ENCODE data around the gene OTX2.

GRCh38 chr14:56799343-56799645 is 11.0 kb downstream of the OTX2 start:
- TF ChIP-seq POLR2AphosphoS5 (IDR thresholded peaks at IDR 0.05; ENCODE audit: low read depth, low read length): no peak
- no peak for TF ChIP-seq TAF1 (IDR thresholded peaks at IDR 0.05; ENCODE audit: borderline replicate concordance, insufficient read depth, low read length)
- TF ChIP-seq, protein P1, sequence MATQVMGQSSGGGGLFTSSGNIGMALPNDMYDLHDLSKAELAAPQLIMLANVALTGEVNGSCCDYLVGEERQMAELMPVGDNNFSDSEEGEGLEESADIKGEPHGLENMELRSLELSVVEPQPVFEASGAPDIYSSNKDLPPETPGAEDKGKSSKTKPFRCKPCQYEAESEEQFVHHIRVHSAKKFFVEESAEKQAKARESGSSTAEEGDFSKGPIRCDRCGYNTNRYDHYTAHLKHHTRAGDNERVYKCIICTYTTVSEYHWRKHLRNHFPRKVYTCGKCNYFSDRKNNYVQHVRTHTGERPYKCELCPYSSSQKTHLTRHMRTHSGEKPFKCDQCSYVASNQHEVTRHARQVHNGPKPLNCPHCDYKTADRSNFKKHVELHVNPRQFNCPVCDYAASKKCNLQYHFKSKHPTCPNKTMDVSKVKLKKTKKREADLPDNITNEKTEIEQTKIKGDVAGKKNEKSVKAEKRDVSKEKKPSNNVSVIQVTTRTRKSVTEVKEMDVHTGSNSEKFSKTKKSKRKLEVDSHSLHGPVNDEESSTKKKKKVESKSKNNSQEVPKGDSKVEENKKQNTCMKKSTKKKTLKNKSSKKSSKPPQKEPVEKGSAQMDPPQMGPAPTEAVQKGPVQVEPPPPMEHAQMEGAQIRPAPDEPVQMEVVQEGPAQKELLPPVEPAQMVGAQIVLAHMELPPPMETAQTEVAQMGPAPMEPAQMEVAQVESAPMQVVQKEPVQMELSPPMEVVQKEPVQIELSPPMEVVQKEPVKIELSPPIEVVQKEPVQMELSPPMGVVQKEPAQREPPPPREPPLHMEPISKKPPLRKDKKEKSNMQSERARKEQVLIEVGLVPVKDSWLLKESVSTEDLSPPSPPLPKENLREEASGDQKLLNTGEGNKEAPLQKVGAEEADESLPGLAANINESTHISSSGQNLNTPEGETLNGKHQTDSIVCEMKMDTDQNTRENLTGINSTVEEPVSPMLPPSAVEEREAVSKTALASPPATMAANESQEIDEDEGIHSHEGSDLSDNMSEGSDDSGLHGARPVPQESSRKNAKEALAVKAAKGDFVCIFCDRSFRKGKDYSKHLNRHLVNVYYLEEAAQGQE (IDR thresholded peaks at IDR 0.05; ENCODE audit: insufficient read depth in 1 of 2, low read depth in 2 of 2, low read length in 2 of 2): no peak
- no peak for TF ChIP-seq SIN3A (IDR thresholded peaks at IDR 0.05; ENCODE audit: borderline replicate concordance, insufficient read depth, low read length)

All from PFSK-1 (cell line).